ENCODE data around the gene CCNH.

- TF ChIP-seq REST (IDR thresholded peaks at IDR 0.05; ENCODE audit: insufficient read depth in 1 of 2, low read depth in 2 of 2, low read length in 2 of 2), result no peak
- no peak for TF ChIP-seq POLR2AphosphoS5 (IDR thresholded peaks at IDR 0.05; ENCODE audit: low read depth, low read length)
- TF ChIP-seq SIN3A (IDR thresholded peaks at IDR 0.05; ENCODE audit: borderline replicate concordance, insufficient read depth, low read length), result no peak
- no peak for TF ChIP-seq TAF1 (IDR thresholded peaks at IDR 0.05; ENCODE audit: borderline replicate concordance, insufficient read depth, low read length)
- no peak for TF ChIP-seq FOXP2 (optimal IDR thresholded peaks at IDR 0.05; ENCODE audit: borderline replicate concordance, extremely low read depth, extremely low read length, insufficient read depth)
These were observed 9.3 kb downstream of the CCNH start for GRCh38 chr5:87403409-87403808.

Data from PFSK-1 (cell line).